Renal cortex interstitium (tissue), 11 donors: ENCODE data around the gene RNF31. TPM values are rescaled to one million over a fixed set of nuclear protein-coding genes. Genes with fewer than 3 reads are reported as not detected.
A peak's percentile ranks its signal among the peaks of the same experiment; 100 is the strongest.

ENCODE experiments used
- DNase-seq, 11 donors: peaks; one replicate each; pipeline ENCODE4 v3.0.0-alpha.2; 2013; ENCODE audit warnings: low read depth in 9 of 11, low spot score in 4 of 11; ENCODE audit errors: extremely low read depth in 1 of 11
- polyA plus RNA-seq, 3 donors: library from polyadenylated mRNA; unstranded; fragments of 120-200 nt; gene quantifications; one replicate each; pipeline ENCODE4 v1.2.1, GENCODE V29; 2013; ENCODE audit not compliant: insufficient read length in 3 of 3

The RNF31 gene
- polyA plus RNA-seq, 3 donors, result 45.5 to 59.5 (median 50.4) TPM

DNA sequence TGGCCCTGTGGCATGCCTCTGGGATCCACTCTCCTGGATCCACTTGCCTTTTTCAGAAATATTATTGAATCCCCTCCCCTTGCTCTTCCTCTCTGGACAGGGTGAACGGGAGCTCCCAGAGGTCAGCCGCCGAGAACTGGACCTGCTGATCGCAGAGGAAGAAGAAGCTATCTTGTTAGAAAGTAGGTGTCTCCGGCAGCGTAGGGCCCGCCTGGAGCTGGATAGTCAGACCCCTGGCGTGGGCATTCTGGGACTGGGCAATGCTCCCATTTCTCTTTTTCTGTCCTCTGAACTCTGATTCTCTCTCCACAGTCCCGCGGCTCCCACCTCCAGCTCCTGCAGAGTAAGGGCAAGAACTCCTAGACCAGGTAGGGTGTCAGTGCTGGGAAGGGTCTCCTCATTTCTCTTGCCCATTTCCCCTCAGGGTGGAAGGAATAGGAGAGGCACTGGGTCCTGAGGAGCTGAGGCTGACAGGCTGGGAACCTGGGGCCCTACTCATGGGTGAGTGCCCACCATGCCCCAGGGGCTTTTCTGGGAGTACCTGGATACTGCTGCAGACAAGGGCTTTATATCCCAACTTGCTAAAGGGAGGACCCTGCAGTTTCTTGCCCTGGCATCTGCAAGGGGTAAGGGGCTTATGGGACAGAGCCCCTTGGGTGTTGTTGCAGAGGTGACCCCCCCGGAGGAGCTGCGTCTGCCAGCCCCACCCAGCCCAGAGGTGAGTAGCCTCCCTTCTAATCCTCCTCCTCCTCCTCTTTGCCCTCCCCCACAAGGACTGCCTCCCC is 29.9 kb downstream of the RNF31 start:
- no peak for DNase-seq

DNA sequence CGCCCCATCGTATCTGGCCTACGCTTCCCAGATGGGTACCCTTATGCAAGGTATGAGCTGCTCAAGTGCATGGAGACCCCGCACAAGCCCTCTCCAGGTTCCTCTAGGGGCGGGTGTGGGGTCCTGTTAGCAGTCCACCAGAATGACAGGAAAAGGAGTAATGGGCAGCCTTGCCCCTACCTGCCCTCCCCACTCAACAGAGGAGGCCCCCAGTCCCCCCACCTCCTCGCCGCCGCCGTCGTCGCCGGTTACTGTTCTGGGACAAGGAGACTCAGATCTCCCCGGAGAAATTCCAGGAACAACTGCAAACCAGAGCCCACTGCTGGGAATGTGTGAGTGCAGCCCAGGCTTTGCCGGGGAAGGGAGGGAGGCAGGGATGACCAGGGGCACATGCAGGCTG is 30.6 kb downstream of the RNF31 start:
- no peak for DNase-seq

GRCh38 chr14:24178399-24179178 is 31.3 kb downstream of the RNF31 start:
- DNase-seq, result no peak

- no peak for DNase-seq
Observed at GRCh38 chr14:24179294-24179960, 32.1 kb downstream of the RNF31 start.

DNA sequence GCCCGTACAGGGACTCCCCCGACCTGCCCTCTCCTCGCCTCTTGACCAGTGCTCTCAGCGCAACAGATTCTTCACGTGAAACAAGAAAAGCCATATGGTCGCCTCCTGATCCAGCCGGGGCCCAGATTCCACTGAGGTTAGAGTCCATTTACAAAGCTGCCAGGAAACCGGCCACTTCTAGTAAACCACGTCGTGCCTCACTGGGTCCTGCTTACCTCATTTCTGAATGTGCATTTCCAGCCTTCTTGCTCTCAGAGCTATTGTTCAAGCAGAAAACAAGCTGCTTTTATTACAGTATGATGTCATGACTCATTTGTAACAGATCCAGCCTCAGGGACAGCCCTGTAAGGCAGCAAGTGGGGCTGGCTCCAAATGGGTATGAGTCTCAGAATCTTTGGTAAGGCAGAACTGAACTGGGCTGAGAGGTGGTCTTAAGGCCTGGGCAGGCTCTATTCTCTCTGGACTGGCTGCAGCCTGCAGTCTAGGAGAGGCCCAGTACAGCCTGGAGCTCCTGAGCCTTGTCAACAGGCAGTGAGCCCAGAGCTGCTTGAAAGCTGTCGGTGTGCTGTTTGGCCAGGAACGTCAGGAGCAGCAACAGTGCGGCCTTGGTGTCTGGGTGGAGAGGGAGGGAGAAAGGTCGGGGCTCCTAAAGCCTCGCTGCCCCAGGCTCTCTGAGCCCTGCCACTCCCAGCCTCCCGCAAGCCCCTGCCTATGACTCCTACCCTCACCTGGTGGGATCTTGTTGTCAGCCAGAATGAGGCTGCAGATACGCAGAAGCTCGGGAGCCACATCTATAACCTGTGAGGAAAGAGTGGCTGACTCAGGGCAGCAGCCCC is 32.9 kb downstream of the RNF31 start:
- peak in 4 of 11 donors; percentile 20 to 62 (median 52) for DNase-seq

DNA sequence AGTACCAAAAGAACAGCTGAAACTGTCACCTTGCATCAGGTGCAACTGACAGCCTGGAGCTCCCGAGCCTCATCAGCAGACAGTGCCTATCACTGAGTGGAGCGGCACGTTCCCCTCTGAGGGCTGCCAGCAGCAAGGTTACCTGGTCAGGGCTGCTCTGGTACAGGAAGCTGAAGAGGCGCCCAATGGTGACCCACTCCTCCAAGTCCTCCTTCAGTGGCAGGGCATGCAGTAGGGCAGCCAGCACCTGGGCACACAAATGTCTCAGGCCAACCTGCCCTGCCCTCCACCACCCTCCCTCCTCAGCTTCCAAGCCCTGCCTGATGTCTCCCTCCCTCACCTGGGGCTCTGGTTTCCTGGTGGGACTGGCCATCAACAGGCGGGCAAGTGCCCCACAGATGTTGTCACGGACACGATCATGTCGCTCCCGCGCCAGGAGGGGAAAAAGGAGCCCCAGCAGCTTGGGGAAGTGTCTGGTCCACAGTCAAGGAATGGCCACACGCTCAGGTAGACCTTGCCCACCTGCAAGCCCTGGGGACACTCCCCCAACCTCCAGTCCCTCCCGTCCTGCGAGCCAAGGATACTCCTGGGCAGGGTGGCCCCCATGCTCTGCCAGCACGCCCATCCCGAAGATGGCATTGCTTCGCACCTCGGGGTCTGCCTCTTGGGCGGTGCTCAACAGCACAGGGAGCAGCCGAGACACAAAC is 34.2 kb downstream of the RNF31 start:
- no peak for DNase-seq

DNA sequence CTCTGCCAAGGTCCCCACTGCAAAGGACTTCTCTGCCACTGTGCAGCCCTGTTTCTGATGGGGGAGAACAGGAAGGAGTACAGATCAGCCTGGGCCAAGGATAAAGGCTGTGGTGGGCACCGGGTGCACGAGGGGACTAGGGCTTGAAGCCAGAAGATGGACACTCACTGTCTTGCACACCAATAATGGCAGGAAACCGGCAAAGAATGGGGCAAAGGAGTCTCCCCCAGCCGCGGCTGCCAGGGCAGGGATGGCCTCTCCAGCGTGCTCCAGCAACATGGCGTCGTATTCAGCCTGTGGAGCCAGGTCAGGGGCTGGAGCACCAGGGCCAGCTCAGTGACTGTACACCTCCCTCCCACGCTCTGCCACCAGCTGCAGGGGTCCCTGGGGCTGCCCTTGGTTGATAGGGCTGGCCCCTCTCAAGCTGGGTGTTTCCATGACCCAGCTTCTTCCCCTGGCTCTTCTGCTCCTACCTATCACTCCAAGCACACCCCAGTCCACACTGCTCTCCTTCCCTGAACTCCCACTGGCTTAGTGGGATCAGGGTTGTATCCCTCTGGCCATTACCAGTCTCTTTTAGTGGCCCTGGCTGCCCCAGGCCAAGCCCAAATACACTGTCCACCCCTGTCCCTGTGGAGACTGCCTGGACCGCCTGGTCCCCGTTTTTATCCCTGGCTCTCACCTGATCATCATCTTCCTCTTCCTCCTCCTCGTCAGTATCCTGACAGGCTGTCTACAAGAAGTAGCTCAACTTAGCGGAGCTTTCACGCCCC is 35.0 kb downstream of the RNF31 start:
- DNase-seq, result no peak

DNA sequence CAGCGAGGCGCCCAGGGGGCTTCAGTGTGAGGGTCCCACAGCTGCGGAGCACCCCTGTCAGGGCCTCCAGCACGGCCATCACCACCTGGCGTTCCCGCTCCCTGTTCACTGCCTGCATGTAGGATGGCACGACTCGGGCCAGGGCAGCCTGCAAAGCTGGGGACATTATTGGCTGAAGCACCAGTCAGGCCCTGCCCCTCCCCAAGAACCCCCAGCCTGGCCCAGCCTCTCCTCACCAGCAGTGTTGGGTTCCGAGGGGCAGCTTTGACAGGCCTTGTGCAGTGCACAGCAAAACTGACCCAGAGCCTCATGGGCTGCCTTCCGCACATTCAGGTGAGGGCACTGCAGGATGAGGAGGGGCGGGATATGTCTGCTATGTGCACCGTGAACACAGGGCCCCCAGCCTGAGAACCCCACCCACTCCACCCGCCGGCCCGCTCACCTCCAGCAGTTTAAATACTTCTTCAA is 35.8 kb downstream of the RNF31 start:
- DNase-seq, result no peak

GRCh38 chr14:24184104-24184970 is 37.0 kb downstream of the RNF31 start:
- DNase-seq, result no peak

GRCh38 chr14:24185026-24185425 is 37.7 kb downstream of the RNF31 start:
- no peak for DNase-seq

DNA sequence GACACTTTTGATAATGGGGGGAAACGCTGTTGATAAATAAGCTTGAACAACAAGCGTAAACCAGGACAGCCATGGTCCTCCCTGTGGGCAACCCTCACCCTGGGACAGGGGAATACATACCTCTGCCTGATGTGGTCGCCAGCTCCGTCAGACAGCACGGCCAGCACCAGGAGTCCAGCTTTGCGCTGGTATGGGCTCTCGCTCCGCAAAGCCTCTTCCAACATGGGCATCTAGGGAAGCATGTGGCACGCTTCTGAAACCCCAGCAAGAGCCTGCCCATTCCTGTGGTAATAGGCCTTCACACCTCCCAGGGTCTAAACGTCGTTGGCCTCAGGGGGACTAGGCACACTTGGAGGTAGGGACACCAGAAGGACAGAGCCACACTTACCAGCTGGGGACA is 38.4 kb downstream of the RNF31 start:
- DNase-seq, result no peak

DNA sequence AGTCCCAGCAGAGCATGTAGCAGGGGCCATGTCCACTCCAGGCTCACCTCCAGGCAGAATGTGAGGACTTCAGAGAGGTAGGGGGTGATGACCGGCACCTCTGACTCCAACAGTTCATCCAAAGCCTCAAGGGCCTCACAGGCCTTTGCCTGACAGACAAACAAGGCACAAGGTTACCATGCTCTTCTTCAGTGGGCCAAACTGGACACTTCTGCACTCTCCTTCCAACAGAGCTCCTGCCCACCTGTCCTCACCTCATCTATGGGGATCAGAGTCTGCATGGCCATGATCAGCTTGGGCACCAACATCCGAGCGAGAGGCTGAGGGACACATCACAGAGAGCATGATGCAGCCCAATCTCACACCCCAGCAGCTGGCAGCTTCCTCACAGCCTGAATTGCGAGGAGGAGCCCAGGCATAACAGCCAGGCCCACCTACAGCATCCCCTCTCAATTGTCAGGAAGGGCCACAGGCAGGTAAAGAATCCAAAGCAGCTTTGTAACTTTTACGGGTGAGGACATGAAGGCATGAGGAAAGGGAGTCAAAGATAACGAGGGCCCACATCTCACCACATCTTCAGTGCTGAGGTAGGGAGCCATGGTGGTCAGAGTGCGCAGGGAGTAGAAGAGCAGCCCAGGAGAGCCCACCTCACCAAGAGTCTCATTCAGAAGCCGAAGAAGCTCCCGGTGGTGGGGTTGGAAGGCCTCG is 39.7 kb downstream of the RNF31 start:
- DNase-seq, result no peak

GRCh38 chr14:24187539-24187915 is 40.2 kb downstream of the RNF31 start:
- DNase-seq, result no peak

DNA sequence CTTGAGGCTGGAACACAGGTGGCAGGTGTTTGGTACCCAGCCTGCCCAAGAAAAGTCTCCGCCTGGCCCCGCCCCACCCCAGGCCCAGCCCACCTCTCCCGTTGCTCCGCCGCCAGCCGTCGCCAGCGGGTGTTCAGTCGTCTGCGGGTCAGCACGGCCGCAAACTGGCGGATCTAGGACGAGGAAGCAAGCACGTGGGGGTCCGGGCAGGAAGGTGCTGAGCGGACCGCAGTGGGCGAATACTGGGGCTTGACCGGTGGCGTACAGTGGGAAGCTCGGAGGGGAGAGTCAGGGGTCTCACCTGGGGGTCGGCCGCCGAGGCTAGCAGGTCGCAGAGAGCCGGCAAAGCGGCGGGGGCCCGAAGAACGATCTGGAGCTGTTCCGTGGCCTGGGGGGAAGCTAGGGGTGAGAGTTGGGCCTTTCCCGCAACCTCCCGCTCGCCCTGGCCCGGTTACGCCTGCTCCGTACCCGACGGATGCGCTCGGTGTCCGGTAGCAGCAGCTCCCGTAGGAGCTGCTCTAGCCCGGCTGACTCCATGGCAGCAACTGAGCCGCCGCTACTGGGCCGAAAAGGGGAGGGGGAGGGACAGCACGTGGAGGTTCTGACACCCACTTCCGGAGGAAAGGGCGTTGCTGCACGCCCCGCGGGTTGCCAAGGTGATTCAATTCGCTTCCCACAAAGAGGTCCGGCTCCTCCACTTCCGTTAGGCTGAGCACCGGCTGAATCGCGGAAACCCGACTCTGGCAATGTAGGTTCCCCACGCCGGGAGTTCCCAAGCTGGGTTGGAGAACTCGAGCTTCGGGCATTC is 41.2 kb downstream of the RNF31 start, which contains the start of gene IPO4:
IPO4 (minus strand) TSS at position 566 of the 808 bp plus-strand sequence; CDS start at position 537, 29 bp downstream.
- DNase-seq, result peak in 10 of 11 donors; percentile 91 to 97 (median 94)

GRCh38 chr14:24189059-24189375 is 41.7 kb downstream of the RNF31 start:
- DNase-seq, result no peak
